Kidney epithelial cell (primary cell): ENCODE measurements around the gene SMARCB1. TPM values are rescaled to one million over a fixed set of nuclear protein-coding genes. Genes with fewer than 3 reads are reported as not detected.

Experiments
- DNase-seq: peaks from one replicate; pipeline ENCODE4 v3.0.0-alpha.2; 2010; ENCODE audit warnings: low read depth
- H3K27me3 ChIP-seq: 2 replicates; pipeline ENCODE4 v1.6.0; 2011; ENCODE audit warnings: low read length; ENCODE audit not compliant: control insufficient read depth, insufficient read depth
- H3K36me3 ChIP-seq: 2 replicates; pipeline ENCODE4 v1.5.1; 2011; ENCODE audit warnings: low read length; ENCODE audit not compliant: control insufficient read depth, insufficient read depth
- H3K4me3 ChIP-seq: 2 replicates; pipeline ENCODE4 v1.5.1; 2011; ENCODE audit warnings: low read depth, mild to moderate bottlenecking, control low read depth, low read length
- CTCF ChIP-seq: IDR thresholded peaks from 2 replicates; pipeline ENCODE4 v1.5.1; 2011; ENCODE audit warnings: mild to moderate bottlenecking, moderate library complexity, low read length, control low read depth, inconsistent platforms; ENCODE audit not compliant: insufficient read depth, poor library complexity, severe bottlenecking
- total RNA-seq: library from RNA; depleted of rRNA; stranded (reverse); fragments of >200 nt; gene quantifications from 2 replicates; pipeline ENCODE4 v1.2.3, GENCODE V29; 2015

Gene SMARCB1
- total RNA-seq, 1 donor from 2014 or later = 168 TPM

GRCh38 chr22:23883658-23884057 is 96.9 kb downstream of the SMARCB1 start:
- TF ChIP-seq CTCF = no peak
- Histone ChIP-seq H3K4me3 (no peak overlapping the region), H3K36me3 (no peaks in the 10 kb centered on the region), H3K27me3 (no peaks in the 10 kb centered on the region)
- DNase-seq = no peak

- Histone ChIP-seq H3K27me3 (no peaks in the 10 kb centered on the region), H3K36me3 (no peaks in the 10 kb centered on the region), H3K4me3 (no peak overlapping the region)
- DNase-seq = no peak
- no peak for TF ChIP-seq CTCF
Measured at GRCh38 chr22:23884140-23884539, 97.4 kb downstream of the SMARCB1 start.

Other genes with a start within 250 kb of the SMARCB1 start
- gene IGLL1, start 206.7 kb upstream of the SMARCB1 start, total RNA-seq = not detected in 2 replicates
- gene DRICH1, start 154.6 kb upstream of the SMARCB1 start, total RNA-seq = not detected in 2 replicates
- not detected in 2 replicates for gene RGL4, start 96.0 kb upstream of the SMARCB1 start, total RNA-seq
- 4.1 and 4.7 TPM in 2 replicates for gene ZNF70, start 35.9 kb upstream of the SMARCB1 start, total RNA-seq
- not detected in 2 replicates for gene VPREB3, start 32.5 kb upstream of the SMARCB1 start, total RNA-seq
- gene C22orf15, start 24.0 kb upstream of the SMARCB1 start, total RNA-seq = 0.34 TPM in 1 of 2 replicates, not detected in the other
- 13.5 and 21.0 TPM in 2 replicates for gene CHCHD10, start 19.0 kb upstream of the SMARCB1 start, total RNA-seq
- 41.9 and 48.9 TPM in 2 replicates for gene MMP11, start 14.1 kb upstream of the SMARCB1 start, total RNA-seq
- 0.54 and 2.3 TPM in 2 replicates for gene DERL3, start 52.0 kb downstream of the SMARCB1 start, total RNA-seq
- gene SLC2A11, start 70.9 kb downstream of the SMARCB1 start, total RNA-seq = 22.4 and 28.4 TPM in 2 replicates
- gene MIF, start 107.4 kb downstream of the SMARCB1 start, total RNA-seq = 606 and 627 TPM in 2 replicates
- gene GSTT2B, start 174.2 kb downstream of the SMARCB1 start, total RNA-seq = 3.4 and 3.8 TPM in 2 replicates
- 0.75 and 1.2 TPM in 2 replicates for gene DDTL, start 179.9 kb downstream of the SMARCB1 start, total RNA-seq
- 123 and 126 TPM in 2 replicates for gene DDT, start 187.5 kb downstream of the SMARCB1 start, total RNA-seq
- 0.50 and 1.2 TPM in 2 replicates for gene GSTT2, start 193.2 kb downstream of the SMARCB1 start, total RNA-seq
- not detected in 2 replicates for gene GSTT4, start 218.5 kb downstream of the SMARCB1 start, total RNA-seq
- gene CABIN1, start 224.3 kb downstream of the SMARCB1 start, total RNA-seq = 25.6 and 31.4 TPM in 2 replicates